Astrocyte (in vitro differentiated cells and primary cell): ENCODE data around the gene CCDC110.

Experiments
- CTCF ChIP-seq: IDR thresholded peaks from 2 replicates; pipeline ENCODE4 v1.5.1; 2011; ENCODE audit warnings: low read depth, mild to moderate bottlenecking, inconsistent platforms, low read length, moderate library complexity; ENCODE audit not compliant: insufficient read depth
- EZH2 ChIP-seq: IDR thresholded peaks from 2 replicates; pipeline ENCODE4 v1.6.1; 2012; ENCODE audit warnings: mild to moderate bottlenecking, low read length, inconsistent platforms; ENCODE audit not compliant: insufficient read depth

- TF ChIP-seq EZH2 = no peak
- no peak for TF ChIP-seq CTCF
These were observed 33.7 kb downstream of the CCDC110 start for GRCh38 chr4:185437809-185438208.
